ENCODE data around the gene MRI1.

Gene MRI1

DNA sequence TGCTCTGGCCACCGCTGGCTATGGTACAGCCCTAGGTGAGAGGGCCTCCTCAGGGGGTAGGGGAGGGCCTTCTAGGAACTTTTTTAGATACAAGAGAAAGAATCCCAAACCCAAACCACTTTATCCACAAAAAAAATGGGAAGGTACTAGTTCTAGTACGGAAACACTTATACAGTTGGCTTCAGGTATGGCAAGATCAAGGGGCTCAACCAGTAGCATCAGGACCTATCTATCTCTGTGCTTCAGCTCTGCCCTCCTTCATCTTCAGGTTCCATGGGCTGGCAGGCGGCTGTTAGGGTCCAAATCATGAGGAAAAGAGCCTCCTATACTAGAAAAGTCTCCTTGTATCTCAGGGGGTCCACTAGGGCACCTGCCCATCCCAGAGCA is 1.8 kb downstream of the MRI1 start:
- peaks cover 30% of the 10 kb centered on the region for H3K36me3 ChIP-seq
- peaks cover 13 to 15% of the 10 kb centered on the region in 2 experiments for H3K4me1 ChIP-seq (ENCODE audit: control insufficient read depth in 1 of 2, insufficient read depth in 1 of 2, low read depth in 1 of 2, low read length in 1 of 2)
- no peaks in the 10 kb centered on the region for H3K9me3 ChIP-seq
- no peak overlapping the region for H3K27ac ChIP-seq
- TF ChIP-seq, protein P1, sequence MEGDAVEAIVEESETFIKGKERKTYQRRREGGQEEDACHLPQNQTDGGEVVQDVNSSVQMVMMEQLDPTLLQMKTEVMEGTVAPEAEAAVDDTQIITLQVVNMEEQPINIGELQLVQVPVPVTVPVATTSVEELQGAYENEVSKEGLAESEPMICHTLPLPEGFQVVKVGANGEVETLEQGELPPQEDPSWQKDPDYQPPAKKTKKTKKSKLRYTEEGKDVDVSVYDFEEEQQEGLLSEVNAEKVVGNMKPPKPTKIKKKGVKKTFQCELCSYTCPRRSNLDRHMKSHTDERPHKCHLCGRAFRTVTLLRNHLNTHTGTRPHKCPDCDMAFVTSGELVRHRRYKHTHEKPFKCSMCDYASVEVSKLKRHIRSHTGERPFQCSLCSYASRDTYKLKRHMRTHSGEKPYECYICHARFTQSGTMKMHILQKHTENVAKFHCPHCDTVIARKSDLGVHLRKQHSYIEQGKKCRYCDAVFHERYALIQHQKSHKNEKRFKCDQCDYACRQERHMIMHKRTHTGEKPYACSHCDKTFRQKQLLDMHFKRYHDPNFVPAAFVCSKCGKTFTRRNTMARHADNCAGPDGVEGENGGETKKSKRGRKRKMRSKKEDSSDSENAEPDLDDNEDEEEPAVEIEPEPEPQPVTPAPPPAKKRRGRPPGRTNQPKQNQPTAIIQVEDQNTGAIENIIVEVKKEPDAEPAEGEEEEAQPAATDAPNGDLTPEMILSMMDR (IDR thresholded peaks at IDR 0.05): no peak
- no peaks in the 10 kb centered on the region for H3K27me3 ChIP-seq
- H3K4me3 ChIP-seq (ENCODE audit: low read depth in 1 of 2, low read length in 1 of 2): no peak overlapping the region

DNA sequence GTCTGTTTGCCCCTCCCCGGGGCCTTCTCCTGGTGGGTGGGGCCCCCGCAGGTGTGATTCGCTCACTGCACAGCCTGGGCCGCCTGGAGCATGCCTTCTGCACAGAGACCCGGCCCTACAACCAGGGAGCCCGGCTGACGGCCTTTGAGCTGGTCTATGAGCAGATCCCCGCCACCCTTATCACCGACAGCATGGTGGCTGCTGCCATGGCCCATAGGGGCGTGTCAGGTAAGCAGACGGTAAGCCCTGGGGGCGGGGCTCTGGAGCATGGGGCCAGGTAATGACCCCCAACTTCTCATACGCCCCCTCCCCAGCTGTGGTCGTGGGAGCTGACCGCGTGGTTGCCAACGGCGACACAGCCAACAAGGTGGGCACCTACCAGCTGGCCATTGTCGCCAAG is 4.2 kb downstream of the MRI1 start:
- no peak overlapping the region for H3K27ac ChIP-seq

DNA sequence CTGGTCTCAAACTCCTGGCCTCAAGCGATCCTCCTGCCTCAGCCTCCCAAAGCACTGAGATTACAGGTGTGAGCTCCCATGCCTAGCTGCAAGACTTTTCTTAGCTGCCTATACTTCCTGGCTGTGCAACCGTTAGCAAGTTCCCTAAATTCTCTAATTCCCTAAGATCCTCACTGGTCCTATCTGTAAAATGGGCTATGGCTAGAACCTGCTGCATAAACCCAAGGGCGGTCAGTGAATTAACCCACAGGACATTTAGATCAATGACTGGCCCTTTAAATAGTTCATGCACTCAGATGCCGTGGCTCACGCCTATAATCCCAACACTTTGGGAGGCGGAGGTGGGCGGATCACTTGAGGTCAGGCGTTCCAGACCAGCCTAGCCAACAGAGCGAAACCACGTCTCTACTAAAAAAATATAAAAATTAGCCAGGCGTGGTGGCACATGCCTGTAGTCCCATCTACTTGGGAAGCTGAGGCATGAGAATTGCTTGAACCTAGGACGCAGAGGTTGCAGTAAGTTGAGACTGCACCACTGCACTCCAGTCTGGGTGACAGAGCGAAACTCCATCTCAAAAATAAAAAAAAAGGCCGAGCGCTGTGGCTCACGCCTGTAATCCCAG is 5.8 kb downstream of the MRI1 start:
- TF ChIP-seq, protein P1 (IDR thresholded peaks at IDR 0.05): no peak
- no peaks in the 10 kb centered on the region for H3K9me3 ChIP-seq
- H3K36me3 ChIP-seq: peaks cover 11% of the 10 kb centered on the region
- H3K27ac ChIP-seq: no peak overlapping the region
- peaks cover 10 to 11% of the 10 kb centered on the region in 2 experiments for H3K4me1 ChIP-seq (ENCODE audit: control insufficient read depth in 1 of 2, insufficient read depth in 1 of 2, low read depth in 1 of 2, low read length in 1 of 2)
- no peaks in the 10 kb centered on the region for H3K27me3 ChIP-seq
- no peak overlapping the region for H3K4me3 ChIP-seq (ENCODE audit: low read depth in 1 of 2, low read length in 1 of 2)

More for the DNA sequence above, 4.2 kb downstream of the MRI1 start:
- H3K4me1 ChIP-seq (ENCODE audit: control insufficient read depth in 1 of 2, insufficient read depth in 1 of 2, low read depth in 1 of 2, low read length in 1 of 2): peaks cover 13 to 15% of the 10 kb centered on the region in 2 experiments
- H3K9me3 ChIP-seq: no peaks in the 10 kb centered on the region
- TF ChIP-seq, protein P1 (IDR thresholded peaks at IDR 0.05): no peak
- peaks cover 11% of the 10 kb centered on the region for H3K36me3 ChIP-seq
- H3K4me3 ChIP-seq (ENCODE audit: low read depth in 1 of 2, low read length in 1 of 2): no peak overlapping the region
- H3K27me3 ChIP-seq: no peaks in the 10 kb centered on the region

DNA sequence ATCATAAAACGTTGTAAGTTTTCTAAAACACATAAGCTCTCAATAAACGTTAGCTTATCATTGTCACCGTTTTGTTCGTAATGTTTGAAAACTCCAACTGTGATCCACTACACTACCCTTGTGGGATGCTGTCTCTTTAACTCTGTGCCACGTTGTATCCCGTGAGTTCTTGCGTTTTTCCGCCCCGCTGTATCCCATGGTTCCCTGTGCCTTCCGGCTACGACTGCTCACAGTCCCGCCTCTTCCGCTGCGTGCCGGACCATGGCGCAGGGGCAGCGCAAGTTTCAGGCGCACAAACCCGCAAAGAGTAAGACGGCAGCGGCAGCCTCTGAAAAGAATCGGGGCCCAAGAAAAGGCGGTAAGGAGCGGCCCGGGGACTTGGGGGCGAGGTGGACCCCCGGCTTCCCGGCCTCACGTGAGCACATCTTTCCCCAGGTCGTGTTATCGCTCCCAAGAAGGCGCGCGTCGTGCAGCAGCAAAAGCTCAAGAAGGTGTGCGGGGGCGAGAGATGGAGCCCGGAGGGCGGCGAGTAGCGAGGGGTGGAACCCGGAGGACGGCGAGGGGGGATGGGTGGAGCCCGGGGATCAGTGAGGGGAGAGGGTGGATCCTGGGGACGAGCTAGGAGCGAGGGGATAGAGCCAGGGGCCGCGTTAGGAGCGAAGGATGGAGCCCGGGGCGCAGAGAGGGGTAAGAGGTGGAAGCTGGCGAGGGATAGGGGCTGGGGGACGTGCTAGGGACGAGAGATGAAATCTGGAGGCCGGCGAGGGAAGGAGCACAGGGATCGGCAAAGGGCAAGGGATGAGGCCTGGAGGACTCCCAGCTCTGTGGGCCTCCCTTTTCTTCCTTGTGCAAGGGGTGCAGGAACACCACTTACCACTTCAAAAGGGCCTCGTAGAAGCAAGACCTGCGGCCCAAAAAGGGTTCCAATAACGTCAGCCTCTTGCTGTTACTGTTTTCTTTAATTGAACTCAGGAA is 10.2 kb downstream of the MRI1 start, which contains the start of gene C19orf53:
TSS of gene C19orf53 (plus strand) at position 240 of the 975 bp plus-strand sequence. CDS start at position 262, 22 bp downstream.
- Histone ChIP-seq H3K4me3 (ENCODE audit: low read depth in 1 of 2, low read length in 1 of 2) (peak within 1 kb of the TSS; percentile 78 to 90), H3K27ac (peak within 1 kb of the TSS; percentile 81), H3K36me3 (peaks cover 25% of the 10 kb centered on the region), H3K4me1 (ENCODE audit: control insufficient read depth in 1 of 2, insufficient read depth in 1 of 2, low read depth in 1 of 2, low read length in 1 of 2) (peaks cover 12 to 13% of the 10 kb centered on the region in 2 experiments), H3K27me3 (no peaks in the 10 kb centered on the region), H3K9me3 (no peaks in the 10 kb centered on the region)
- TF ChIP-seq, protein P1 (IDR thresholded peaks at IDR 0.05): no peak

DNA sequence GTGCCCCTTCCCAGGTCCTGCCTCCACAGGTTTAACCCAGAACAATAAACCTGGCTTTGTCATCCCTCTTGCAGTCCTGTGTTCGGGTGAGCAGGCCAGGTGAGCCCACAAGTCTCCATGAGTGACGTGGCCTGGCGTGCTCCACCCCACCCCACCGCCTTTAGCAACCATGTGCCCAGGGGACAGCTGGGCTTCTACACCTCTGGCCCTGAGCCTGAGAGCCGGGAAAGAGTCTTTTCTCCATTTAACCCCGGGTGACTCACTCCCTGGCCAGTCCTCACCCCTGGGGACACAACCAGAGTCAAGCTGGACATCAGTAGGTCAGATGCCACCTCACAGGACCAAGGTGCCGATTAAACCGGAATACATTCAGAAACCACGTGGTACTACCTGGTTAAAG is 14.1 kb downstream of the MRI1 start:
- Histone ChIP-seq H3K27me3 (no peaks in the 10 kb centered on the region), H3K36me3 (peaks cover 21% of the 10 kb centered on the region), H3K4me1 (ENCODE audit: control insufficient read depth in 1 of 2, insufficient read depth in 1 of 2, low read depth in 1 of 2, low read length in 1 of 2) (peaks cover 12 to 13% of the 10 kb centered on the region in 2 experiments), H3K27ac (no peak overlapping the region), H3K4me3 (ENCODE audit: low read depth in 1 of 2, low read length in 1 of 2) (no peak overlapping the region), H3K9me3 (no peaks in the 10 kb centered on the region)
- TF ChIP-seq, protein P1 (IDR thresholded peaks at IDR 0.05): no peak

All from neutrophil (primary cell).